Uterus (tissue), 2 donors: ENCODE results near the gene CRIP1.

Source experiments
- CTCF ChIP-seq, 4 experiments: fragments of 200-600 bp in 2 of 4; fragments of 450-650 bp in 2 of 4; sonication (generic) in 2 of 4; IDR thresholded peaks; one replicate each; pipeline ENCODE4 v1.5.1; 2016 to 2019; ENCODE audit warnings: antibody characterized with exemption in 4 of 4, mild to moderate bottlenecking in 2 of 4, moderate library complexity in 1 of 4
- POLR2A ChIP-seq, 2 donors: fragments of 450-650 bp; IDR thresholded peaks; one replicate each; pipeline ENCODE4 v1.6.1; 2016; ENCODE audit warnings: antibody characterized with exemption in 2 of 2, mild to moderate bottlenecking in 1 of 2, moderate library complexity in 1 of 2

- TF ChIP-seq CTCF (IDR thresholded peaks at IDR 0.05): no peak
- no peak for TF ChIP-seq POLR2A (IDR thresholded peaks at IDR 0.05)
These were observed 21.3 kb upstream of the CRIP1 start for GRCh38 chr14:105465209-105466031.
